Natural killer cell (primary cell): ENCODE measurements around the gene CCL25. TPM values are rescaled to one million over a fixed set of nuclear protein-coding genes. Genes with fewer than 3 reads are reported as not detected.

Experiments
- ATAC-seq, 3 donors: fragments of 150-1000 bp in 2 of 3; fragments of 200-7000 bp in 1 of 3; cut with Tn5 transposase; 1 replicate in 1 of 3; 2 replicates in 2 of 3; pipeline ENCODE4 v1.10.0; 2021; ENCODE audit warnings: mild to moderate bottlenecking in 2 of 3, moderate library complexity in 2 of 3
- DNase-seq, 2 donors: peaks; one replicate each; pipeline versions ENCODE4 v3.0.0 to v3.0.0-alpha.2; 2013 to 2021; ENCODE audit warnings: mixed read lengths in 1 of 2
- H3K27ac ChIP-seq: one replicate; pipeline ENCODE4 v1.5.1; 2013; ENCODE audit warnings: mild to moderate bottlenecking, low read length
- H3K27me3 ChIP-seq: one replicate; pipeline ENCODE4 v1.6.1; 2013; ENCODE audit warnings: low read length; ENCODE audit not compliant: control insufficient read depth, insufficient read depth
- H3K36me3 ChIP-seq: one replicate; pipeline ENCODE4 v1.6.1; 2013; ENCODE audit warnings: low read length; ENCODE audit not compliant: control insufficient read depth, insufficient read depth
- H3K4me1 ChIP-seq: one replicate; pipeline ENCODE4 v1.6.1; 2013; ENCODE audit warnings: low read length; ENCODE audit not compliant: control insufficient read depth, insufficient read depth
- H3K4me3 ChIP-seq: one replicate; pipeline ENCODE4 v1.5.1; 2013; ENCODE audit warnings: low read length
- H3K9me3 ChIP-seq: one replicate; pipeline ENCODE4 v1.6.1; 2013; ENCODE audit warnings: low read length; ENCODE audit not compliant: control insufficient read depth, insufficient read depth
- H3K27ac Mint-ChIP-seq, 2 donors: one replicate each; pipeline ENCODE4 v1.8.0; 2022; ENCODE audit warnings: mild to moderate bottlenecking in 2 of 2, mixed read lengths in 2 of 2, moderate library complexity in 1 of 2
- H3K27me3 Mint-ChIP-seq, 2 donors: one replicate each; pipeline ENCODE4 v1.8.0; 2022; ENCODE audit warnings: low read depth in 2 of 2, mixed read lengths in 2 of 2
- H3K36me3 Mint-ChIP-seq: one replicate; pipeline ENCODE4 v1.8.0; 2022; ENCODE audit warnings: mixed read lengths
- H3K4me1 Mint-ChIP-seq, 2 donors: one replicate each; pipeline ENCODE4 v1.8.0; 2022; ENCODE audit warnings: mixed read lengths in 2 of 2
- H3K4me3 Mint-ChIP-seq: one replicate; pipeline ENCODE4 v1.8.0; 2022; ENCODE audit warnings: mild to moderate bottlenecking, moderate library complexity, mixed read lengths
- H3K9me3 Mint-ChIP-seq, 2 donors: one replicate each; pipeline ENCODE4 v1.8.0; 2022; ENCODE audit warnings: mixed read lengths in 2 of 2
- CTCF ChIP-seq: fragments of 200-600 bp; IDR thresholded peaks from one replicate; pipeline ENCODE4 v1.8.0; 2022; ENCODE audit warnings: antibody characterized with exemption
- WGBS: methylation state at CpG from one replicate; pipeline ENCODE4 v1.1.7; 2013; ENCODE audit warnings: missing lambda C conversion rate; ENCODE audit not compliant: insufficient coverage; 5-methylcytosine and 5-hydroxymethylcytosine counted together
- intact Hi-C: fragments of 100-400 bp; cut with micrococcal nuclease; formaldehyde crosslinking; loops from one replicate; pipeline ENCODE4 v1.14.2; 2022
- total RNA-seq, 4 donors: library from RNA; stranded (reverse); fragments of 120-200 nt in 1 of 4; gene quantifications; one replicate each; pipeline versions ENCODE4 v1.2.3 to v1.2.4, GENCODE V29; 2013 to 2022

The CCL25 gene
- total RNA-seq, result under 1 TPM in 1 of 3 donors, not detected in 2; 0.28 TPM
- total RNA-seq (2013), result 0.25 TPM

- Mint-ChIP-seq H3K36me3 (no peaks in the 10 kb centered on the region), H3K9me3 (no peaks in the 10 kb centered on the region), H3K4me3 (no peak within 1 kb of the TSS), H3K27me3 (no peaks in the 10 kb centered on the region), H3K4me1 (peaks cover 7 to 24% of the 10 kb centered on the region in 2 donors), H3K27ac (peak within 1 kb of the TSS; percentile 51 to 89)
- 87% methylated on average over 7 of the region's 7 CpGs for WGBS
- H3K27me3 ChIP-seq, result no peaks in the 10 kb centered on the region
- no peak for ATAC-seq
- H3K9me3 ChIP-seq, result no peaks in the 10 kb centered on the region
- DNase-seq, result no peak
- TF ChIP-seq CTCF, result no peak
- H3K36me3 ChIP-seq, result no peaks in the 10 kb centered on the region
- no peak within 1 kb of the TSS for H3K4me3 ChIP-seq
- peaks cover 26% of the 10 kb centered on the region for H3K4me1 ChIP-seq
- no peak within 1 kb of the TSS for H3K27ac ChIP-seq
- intact Hi-C loops, result no loop called here
Observed at GRCh38 chr19:8052464-8052859, at the start of gene CCL25. Gene CCL25 (plus strand): TSS chr19:8052760. CDS start chr19:8053050, 290 bp downstream.

- no peak for DNase-seq
- 56% methylated on average over 6 of the region's 6 CpGs for WGBS
- H3K27ac ChIP-seq, result no peak overlapping the region
- no peak overlapping the region for H3K4me3 ChIP-seq
- no peaks in the 10 kb centered on the region for H3K9me3 ChIP-seq
- H3K27me3 Mint-ChIP-seq, result no peaks in the 10 kb centered on the region
- H3K4me1 Mint-ChIP-seq, result peaks cover 36% of the 10 kb centered on the region in 2 donors
- H3K36me3 Mint-ChIP-seq, result no peaks in the 10 kb centered on the region
- peak overlapping the region; percentile 85 for H3K4me3 Mint-ChIP-seq
- no peaks in the 10 kb centered on the region for H3K9me3 Mint-ChIP-seq
- ATAC-seq, result no peak
- no peaks in the 10 kb centered on the region for H3K36me3 ChIP-seq
- no peak for TF ChIP-seq CTCF
- intact Hi-C loops, result no loop called here
- peaks cover 40% of the 10 kb centered on the region for H3K4me1 ChIP-seq
- H3K27me3 ChIP-seq, result no peaks in the 10 kb centered on the region
- H3K27ac Mint-ChIP-seq, result peak overlapping the region; percentile 73 to 78
Observed at GRCh38 chr19:8004001-8004400, 48.6 kb upstream of the CCL25 start.

- H3K4me1 ChIP-seq, result peaks cover 40% of the 10 kb centered on the region
- H3K27me3 ChIP-seq, result no peaks in the 10 kb centered on the region
- H3K4me3 ChIP-seq, result peak overlapping the region; percentile 36
- H3K27ac ChIP-seq, result no peak overlapping the region
- no peaks in the 10 kb centered on the region for H3K27me3 Mint-ChIP-seq
- peak; percentile 21 to 65 for DNase-seq
- peak overlapping the region; percentile 85 for H3K4me3 Mint-ChIP-seq
- no peaks in the 10 kb centered on the region for H3K9me3 Mint-ChIP-seq
- no peak for TF ChIP-seq CTCF
- WGBS, result under 1% methylated on average over 74 of the region's 74 CpGs
- H3K27ac Mint-ChIP-seq, result peak overlapping the region; percentile 73 to 78
- no peaks in the 10 kb centered on the region for H3K36me3 Mint-ChIP-seq
- peak; percentile 19 to 36 (median 20) for ATAC-seq
- intact Hi-C loops, result no loop called here
- peaks cover 36% of the 10 kb centered on the region in 2 donors for H3K4me1 Mint-ChIP-seq
- H3K36me3 ChIP-seq, result no peaks in the 10 kb centered on the region
- H3K9me3 ChIP-seq, result no peaks in the 10 kb centered on the region
Observed at GRCh38 chr19:8004723-8005513, 47.6 kb upstream of the CCL25 start.
